NCI-H1105 (cell line): ENCODE results near the gene BOLL.
"Not testable (repeated sequence)": the region's sequence is repeated elsewhere in the genome, so short reads cannot be mapped to it uniquely, and the experiment has no call there.

Experiments used
- DNase-seq: peaks from one replicate; lab custom pipeline; 2025; lab: John Stamatoyannopoulos, UW

Gene BOLL, protein sequence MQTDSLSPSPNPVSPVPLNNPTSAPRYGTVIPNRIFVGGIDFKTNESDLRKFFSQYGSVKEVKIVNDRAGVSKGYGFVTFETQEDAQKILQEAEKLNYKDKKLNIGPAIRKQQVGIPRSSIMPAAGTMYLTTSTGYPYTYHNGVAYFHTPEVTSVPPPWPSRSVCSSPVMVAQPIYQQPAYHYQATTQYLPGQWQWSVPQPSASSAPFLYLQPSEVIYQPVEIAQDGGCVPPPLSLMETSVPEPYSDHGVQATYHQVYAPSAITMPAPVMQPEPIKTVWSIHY

DNA sequence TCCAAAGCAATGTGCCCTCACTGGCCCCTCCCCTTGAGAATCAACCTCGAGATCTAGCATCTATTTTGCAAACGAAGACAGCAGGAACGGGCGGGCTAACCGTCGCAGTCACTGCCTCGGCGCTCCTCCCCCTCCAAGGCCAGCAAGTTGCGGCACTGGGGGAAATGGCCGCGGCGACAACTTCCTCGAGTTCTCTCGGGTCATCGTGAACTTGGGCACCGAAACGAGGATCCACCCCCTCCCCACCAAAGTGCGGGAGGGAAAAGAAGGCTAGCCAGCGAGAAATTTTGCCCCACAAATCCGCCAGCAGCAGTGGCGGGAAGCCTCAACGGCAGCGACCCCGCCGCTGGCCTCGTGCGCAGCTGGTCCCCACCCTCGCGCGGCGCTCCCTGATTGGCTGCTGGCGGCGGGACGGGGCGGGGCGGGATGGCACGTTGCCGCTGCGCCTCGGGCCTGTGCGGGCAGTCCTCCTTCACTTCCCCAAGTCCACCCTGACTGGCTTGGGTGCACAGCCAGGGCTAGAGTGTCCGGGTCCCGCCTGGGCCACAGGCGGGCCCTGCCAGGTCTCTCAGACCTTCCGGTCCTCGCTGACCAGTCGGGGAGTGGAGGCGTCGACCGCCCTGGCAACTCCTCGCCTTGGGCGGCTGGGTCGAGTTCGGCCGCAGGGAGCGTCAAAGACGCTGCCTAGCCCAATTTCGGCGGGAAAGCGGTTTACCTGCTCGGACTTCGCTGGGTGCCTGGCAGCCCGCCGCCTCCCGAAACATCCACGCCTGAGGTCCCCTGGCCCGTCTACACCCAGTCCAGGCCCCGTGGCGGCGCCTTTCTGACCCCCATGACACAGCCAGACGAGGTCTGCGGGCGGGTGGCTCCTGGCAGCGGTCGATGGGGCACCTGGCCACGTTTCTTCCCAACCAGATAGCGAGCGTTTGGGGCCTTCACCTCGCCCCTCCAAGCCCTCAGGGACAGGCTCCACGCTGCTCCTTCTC is at the start of gene BOLL:
BOLL (minus strand) TSS at position 364 of the 986 bp plus-strand sequence. CDS start 3,469 bp downstream, outside the sequence.
- no peak for DNase-seq

DNA sequence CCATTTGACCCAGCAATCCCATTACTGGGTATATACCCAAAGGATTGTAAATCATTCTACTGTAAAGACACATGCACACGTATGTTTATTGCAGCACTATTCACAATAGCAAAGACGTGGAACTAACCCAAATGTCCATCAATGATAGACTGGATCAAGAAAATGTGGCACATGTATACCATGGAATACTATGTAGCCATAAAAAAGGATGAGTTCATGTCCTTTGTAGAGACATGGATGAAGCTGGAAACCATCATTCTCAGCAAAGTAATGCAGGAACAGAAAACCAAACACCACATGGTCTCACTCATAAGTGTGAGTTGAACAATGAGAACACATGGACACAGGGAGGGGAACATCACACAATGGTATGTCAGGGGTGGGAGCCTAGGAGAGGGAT is 49.7 kb upstream of the BOLL start:
- not testable (repeated sequence) for DNase-seq

DNA sequence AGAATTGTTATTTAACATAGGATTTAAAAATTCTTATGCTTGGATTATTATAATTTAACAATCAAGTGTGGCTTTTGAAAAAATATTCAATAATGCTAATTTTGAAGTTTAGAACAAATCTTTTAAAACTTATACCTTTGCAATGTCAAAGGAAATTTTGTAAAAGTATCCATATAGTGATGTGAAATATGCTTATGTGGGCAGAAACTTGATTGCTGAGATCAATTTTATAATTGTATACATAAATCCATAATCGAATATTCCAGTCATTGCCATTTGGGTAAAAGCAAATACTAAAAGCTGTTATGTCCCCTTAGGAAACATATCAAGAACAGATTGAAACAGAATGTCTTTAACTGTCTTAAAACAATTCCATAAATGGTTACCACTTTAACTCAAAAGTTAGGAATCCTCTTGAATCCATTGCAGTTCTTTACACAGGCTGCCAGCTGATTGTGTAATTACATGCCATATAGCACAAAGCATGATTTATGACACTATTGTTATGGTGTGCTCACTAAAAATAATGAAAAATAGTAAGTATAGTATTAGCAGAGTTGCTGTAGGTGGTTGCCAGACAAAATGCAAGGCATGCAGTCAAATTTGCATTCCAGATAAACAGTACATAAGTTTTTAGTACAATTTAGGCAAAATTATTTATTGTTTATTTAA is 43.5 kb upstream of the BOLL start:
- no peak for DNase-seq

DNA sequence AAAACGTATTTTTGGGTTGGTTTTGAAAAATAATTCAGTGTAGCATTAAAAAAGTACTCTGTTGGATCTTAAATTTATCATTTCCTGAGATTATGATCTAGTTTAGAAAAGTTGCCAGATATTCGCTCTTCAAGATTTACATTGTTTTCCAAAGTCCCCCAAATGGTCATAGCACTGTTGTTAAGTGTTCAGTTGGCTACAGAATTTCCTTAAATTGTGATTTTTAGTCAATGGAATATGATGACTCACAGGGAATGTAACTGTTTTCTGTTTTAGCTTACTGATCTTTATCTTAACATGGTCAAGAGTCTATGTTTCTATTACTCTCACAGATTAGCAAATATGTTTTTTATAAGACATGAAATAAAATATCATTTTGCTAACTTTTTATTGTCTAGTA is 42.5 kb upstream of the BOLL start:
- no peak for DNase-seq

DNA sequence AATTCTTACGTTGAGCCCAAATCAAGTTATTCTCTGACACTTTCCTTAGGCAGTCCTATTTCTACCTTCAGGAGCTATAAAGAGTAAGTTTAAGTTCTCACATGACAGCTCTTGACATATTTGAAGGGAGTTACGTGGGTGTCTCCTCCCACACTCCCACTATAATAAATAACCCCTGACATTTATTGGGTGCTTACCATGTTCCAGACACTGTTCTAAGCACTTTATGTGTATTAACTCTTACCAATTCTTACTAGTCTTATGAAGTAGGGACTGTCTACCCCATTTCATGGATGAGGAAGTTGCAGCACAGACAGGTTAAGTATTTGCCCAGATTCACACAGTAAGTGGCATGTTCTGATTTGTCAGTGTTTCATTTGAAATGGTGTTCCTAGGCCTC is 37.2 kb upstream of the BOLL start:
- no peak for DNase-seq

DNA sequence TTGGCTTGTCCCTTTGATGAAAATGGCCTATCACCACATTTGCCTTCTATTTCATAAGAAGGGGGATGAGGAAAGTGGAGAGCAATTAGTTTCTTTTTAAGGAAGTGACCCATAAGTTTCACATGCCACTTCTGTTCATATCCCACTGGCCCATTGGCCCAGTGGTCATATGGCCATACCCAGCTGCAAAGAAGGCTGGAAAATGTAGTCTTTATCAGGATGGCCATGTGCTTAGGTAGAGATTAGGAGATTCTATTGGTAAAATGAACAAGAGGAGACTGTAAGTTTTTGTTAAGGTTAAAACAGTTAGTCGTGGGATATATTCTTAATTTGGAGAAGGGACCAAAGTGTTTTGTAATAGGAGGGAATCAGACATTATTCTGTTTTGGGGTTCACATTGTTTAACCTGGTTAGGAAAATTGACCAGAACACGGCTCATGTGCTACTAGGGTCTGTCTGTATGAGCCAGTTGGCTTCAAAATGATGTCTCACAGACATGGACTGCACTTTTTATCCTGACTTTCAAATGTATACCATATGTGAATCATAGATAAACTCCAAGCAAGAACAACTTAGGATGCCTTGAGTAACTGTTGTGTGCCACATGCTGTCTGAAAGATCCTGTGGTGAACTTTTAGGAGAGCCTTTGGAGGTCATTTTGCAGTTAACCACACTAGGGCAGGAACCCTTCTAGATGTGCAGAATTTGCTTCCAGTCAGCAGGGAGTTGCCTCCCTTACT is 36.6 kb upstream of the BOLL start:
- no peak for DNase-seq

DNA sequence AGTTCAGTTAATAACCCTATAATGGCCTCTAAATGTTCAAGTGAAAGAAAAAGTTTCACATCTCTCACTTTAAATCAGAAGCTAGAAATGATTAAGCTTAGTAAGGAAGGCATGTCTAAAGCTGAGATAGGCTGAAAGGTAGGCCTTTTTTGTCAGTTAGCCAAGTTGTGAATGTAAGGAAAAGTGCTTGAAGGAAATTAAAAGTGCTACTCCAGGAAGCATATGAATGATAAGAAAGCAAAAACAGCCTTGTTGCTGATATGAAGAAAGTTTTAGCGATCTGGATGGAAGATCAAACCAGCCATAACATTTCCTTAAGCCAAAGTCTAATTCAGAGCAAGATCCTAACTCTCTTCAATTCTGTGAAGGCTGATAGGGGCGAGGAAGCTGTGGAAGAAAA is 29.4 kb upstream of the BOLL start:
- DNase-seq = no peak

DNA sequence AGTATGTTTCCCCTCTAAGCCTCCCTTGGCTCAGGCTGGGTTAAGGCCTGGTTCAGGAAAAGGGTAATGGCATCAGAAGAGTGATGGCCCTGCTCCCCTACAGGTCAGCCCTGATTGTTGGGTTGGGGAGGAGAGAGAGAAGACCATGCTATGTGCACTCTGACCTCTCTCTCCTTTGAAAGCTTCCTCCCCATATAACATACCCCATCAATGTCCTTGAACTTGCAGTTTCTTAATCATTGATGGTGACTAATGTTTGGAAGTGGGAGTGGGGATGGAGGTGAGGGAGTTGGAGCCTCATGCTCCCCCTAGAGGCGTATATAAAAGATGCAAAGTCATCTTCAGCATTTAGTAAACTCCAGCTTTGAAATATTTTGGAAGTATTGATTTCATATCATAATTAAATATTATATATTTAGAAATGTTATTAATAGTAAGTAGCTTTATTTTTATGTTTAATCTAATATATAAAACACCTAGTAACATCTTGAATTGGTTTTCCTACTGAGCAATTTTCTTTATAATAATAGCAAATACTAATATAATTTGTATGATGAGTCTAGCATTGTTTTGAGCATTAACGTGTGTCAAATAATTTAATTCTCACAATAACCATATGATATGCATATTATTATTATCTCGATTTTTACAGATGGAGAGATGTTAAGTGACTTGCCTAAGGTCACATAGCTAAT is 28.1 kb upstream of the BOLL start:
- no peak for DNase-seq

DNA sequence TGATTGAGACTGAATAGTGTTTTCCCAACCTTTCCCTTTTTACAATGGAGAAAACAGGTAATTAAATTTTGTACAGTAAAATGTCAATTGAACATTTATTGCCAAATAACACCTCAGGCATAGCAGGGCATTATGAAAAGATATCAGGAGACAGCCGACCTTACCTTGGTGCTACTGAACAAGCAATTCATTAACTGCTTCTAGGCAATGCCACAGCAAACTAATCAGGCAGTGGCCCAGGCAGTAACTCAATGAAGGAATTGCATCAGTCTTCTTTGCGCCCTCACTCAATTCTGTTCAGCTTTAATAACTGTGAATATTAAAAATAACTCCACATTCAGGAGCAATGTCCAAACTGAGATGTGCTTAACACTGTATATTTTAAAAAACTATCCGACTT is 25.4 kb upstream of the BOLL start:
- DNase-seq = no peak

DNA sequence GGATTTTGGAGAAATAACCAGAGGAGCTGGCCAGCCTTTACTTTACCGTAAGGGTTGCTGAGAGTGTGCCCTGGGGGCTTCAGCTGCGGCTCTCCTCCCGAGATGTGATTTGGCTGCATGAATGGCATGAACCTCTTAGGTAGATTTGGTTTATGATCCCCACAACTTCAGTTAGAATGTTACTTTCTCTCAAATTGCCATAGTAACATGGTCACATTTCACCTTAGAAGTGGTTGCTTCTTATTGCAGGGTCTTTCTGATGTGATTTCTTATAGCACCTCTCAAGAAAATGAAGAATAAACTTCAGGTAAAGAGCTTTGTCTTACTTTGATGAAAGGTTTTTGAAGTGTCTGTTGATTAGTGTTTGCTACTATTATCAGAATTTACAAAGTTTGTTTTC is 24.9 kb upstream of the BOLL start:
- DNase-seq = no peak

DNA sequence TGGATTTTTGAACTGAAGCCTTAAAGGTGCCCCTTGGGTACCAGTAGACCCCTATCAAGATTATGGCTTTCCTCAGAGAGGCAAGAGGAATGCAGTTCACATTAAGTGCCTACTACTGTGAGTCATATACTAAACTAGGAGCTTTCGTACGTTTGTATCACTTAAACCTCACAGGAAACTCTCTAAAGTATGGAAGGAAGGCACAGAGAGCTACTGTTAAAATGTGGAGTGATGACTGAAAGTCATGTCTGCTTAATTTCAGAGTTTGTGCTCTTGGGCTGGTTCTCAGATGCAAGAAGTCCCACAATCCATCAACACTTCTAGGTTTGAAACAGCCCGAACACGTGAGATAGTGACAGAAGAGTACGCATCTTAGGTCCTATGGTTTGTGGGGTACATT is 23.9 kb upstream of the BOLL start:
- no peak for DNase-seq

DNA sequence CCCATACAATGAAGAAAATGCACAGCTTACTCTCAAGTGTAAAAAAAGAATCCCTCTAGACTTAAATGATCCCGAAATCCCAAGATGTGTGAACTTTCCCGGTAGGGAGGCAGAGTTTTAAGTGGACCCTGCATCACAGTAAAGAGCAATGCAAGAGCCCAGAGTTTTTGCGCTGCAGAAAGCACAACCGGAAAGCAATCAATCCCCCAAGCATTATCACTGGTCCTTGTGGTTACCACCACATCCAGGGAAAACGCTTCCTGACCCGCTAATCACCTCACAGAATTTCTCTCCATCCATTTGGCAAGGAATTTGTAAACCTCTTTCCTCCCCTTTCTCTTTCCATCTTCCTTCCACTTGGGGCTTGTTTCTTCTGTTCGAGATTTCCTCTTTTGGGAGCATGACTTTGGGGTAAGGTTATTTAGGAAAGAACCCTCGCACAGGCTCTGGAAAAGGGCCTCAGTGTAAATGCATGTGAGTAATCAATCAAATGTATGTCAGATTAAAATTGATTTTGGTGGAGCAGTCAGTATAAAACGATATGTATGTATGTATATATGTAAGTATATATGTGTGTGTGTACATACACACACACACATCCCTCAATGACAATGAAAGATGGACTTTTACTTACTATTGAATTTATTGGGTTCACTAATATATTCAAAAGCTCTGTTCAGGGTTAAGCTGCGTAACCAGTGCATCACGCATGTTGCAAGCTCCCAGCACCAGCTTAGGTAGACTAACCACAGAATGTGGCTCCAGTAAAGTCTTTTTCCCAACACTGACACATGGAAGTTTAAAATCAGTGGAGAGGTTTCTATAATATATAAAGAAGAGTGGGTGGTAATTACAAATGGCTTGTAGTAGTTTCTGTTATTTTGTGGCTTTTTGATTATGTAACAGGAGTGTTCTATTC is 20.9 kb upstream of the BOLL start:
- no peak for DNase-seq

DNA sequence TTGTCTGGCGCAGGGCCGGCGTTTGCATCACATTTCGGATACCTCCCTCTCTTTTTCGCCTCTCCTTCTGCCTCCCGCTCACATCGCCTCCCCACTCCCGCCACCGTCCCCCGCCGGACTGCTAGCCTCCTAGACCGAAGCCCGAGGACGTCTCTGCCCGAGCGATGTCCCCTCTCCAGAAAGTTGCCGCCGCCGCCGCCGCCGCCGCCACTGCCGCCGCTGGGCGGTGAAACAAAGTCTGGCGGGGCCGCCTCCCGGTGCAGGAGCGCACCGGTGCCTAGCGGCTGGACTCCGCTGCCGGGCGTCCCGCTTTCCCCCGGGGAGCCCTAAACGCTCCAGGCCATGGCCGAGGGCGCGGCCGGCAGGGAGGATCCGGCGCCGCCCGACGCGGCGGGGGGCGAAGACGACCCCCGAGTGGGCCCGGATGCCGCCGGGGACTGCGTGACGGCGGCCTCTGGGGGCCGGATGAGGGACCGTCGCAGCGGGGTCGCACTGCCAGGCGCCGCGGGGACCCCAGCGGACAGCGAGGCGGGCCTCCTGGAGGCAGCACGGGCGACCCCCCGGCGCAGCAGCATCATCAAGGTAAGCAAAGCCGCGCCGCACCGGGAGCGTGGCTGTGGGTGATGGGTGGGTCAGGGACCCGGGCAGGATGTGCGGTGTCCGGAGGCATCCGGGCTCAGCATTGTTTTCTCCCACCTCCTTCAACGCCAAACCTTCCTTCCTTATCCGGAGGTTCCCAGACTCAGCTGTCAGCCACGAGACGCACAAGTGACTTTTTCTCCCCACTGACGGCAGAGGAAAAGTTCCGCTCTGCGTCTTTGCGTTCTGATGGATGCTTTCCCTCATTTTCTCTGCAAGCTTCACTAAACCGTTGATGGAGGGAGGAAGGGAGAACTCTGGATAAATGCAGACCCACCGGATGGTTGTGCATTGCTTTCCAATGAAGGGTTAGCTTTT is 19.9 kb upstream of the BOLL start:
- no peak for DNase-seq

DNA sequence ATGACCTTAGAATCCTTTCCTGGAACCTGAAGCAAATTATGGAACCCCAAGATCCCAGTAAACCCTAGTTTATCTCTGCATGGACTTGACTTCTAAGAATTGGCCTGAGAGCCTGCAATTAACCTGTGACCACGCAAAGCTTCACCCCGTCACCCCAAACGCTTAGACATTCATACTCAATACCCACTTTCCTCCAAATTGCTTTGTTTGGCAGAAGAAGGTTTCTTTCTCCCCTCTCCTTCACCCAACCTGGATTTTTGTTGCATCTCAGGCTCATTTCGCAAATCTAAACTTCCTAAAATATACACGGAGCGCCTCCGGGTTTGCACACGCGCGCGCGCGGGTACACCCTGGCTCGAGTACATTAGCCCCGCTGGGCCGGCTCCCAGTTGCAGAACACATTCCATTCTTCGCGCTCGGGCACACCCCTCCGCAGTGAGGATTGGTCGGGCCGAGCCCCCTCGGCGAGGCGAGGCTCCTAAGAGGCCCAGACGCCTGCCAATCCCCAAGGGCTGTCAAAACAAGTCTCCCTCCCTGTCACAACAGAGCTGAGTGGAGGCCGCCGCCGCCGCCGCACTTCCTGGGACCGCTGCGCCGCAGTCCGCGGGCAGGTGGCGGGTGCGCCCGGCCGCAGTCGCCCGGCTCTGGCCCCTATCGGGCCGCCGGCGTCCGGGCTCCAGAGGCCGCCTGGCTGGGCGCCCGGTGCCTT is 19.1 kb upstream of the BOLL start, which contains the start of gene PLCL1:
PLCL1 (plus strand) TSS at position 545 of the 709 bp plus-strand sequence.
- peak; percentile 86 for DNase-seq

DNA sequence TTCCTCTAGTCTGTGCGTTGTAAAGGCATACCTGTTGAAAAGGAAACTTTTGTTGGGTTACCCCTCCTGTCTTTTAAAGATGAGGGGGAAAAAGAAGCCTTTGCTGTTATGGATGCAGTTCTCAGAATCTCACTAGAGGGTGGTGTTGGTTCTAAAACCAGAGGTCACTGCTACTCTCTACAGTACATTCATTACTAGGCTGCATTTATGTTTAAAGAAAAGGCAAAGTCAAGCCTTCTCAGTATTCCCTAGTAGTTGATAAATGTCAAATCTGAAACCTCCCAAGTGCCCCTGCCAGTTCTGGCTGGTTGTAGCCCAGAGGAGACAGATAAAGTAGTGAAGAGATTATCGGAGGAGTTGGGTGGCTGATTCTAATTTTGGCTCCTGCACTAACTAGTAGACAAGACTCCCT is 17.9 kb upstream of the BOLL start:
- DNase-seq = peak; percentile 12

DNA sequence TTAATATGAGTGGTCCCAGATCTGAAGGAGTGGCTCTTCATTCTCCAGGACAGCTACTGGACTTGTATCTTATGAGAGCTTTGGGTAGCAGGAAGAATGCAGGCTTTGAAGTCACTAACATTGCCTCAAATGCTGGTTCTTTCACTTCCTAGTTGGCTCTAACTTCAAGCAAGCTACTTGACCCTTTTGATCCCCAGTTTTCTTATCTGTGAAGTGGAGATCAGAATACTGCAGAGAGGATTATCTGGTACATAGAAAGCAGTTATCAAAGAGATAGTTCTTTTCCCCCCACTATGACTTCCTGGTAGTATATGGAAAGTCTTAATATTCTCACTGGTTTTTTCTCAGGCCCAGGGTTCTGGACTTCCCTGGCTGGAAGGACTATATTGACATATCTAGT is 15.9 kb upstream of the BOLL start:
- DNase-seq = no peak

DNA sequence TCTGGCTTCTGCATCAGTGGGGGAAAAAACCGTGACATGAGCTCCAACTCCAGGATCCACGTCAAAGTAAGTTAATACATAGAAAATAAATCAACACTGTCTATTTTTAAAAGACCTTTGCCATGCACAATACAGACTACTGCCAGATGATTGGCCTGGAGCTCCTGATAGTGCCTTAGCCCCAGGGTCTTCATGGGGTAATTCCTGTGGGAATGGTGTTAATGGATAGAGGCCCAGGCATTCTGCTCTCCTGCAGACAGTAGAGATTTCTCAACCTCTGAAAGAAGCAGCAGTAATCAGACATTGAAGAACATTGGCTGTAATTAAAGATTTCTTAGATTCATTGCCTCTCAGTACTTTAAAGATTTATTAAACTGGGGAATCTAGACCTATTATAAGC is 15.0 kb upstream of the BOLL start:
- no peak for DNase-seq

DNA sequence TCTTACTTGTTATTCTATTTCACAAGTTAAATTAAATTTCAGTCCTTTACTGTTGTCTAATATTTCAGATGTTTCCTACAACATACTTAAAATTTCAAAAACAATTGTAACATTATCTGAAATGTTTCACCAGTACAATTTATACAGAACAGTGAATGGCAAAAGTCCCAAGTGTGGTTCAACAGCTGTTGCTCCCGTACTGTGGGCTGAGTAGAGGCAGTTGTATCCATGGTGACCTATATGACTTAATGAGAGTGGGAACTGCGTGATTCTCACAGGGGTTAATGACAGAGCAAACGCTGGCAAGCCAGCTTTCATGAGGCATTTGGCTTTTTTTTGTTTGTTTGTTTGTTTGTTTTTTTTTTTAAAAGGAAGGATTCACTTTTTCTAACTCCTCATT is 13.9 kb upstream of the BOLL start:
- DNase-seq = no peak
